Neural cell (in vitro differentiated cells): ENCODE data around the gene LYPD1. TPM values are rescaled to one million over a fixed set of nuclear protein-coding genes. Genes with fewer than 3 reads are reported as not detected.

Experiments
- H2AFZ ChIP-seq: fragments of 200-600, 300-800 bp; sonication (generic), shearing (Covaris generic); 2 replicates; pipeline ENCODE4 v1.6.0; 2014; ENCODE audit warnings: low read depth, mild to moderate bottlenecking, antibody characterized with exemption, low read length, moderate library complexity
- H3F3A ChIP-seq: fragments of 200-600 bp; shearing (Covaris generic); 2 replicates; pipeline ENCODE4 v1.6.1; 2016; ENCODE audit warnings: mild to moderate bottlenecking, moderate library complexity, mixed read lengths, antibody characterized with exemption, low read length; ENCODE audit not compliant: insufficient read depth, poor library complexity, severe bottlenecking
- H3K27ac ChIP-seq: fragments of 200-600, 300-800 bp; sonication (generic), shearing (Covaris generic); 2 replicates; pipeline ENCODE4 v1.5.1; 2014; ENCODE audit warnings: mild to moderate bottlenecking, low read length, moderate library complexity
- H3K27me3 ChIP-seq: fragments of 300-800, 200-600 bp; sonication (generic), shearing (Covaris generic); 2 replicates; pipeline ENCODE4 v1.6.0; 2014; ENCODE audit warnings: mild to moderate bottlenecking, low read depth, low read length, moderate library complexity; ENCODE audit not compliant: insufficient read depth
- H3K36me3 ChIP-seq: fragments of 300-800, 200-600 bp; sonication (generic), shearing (Covaris generic); 2 replicates; pipeline ENCODE4 v1.5.1; 2014; ENCODE audit warnings: mild to moderate bottlenecking, antibody characterized with exemption, low read length, moderate library complexity; ENCODE audit not compliant: insufficient read depth
- H3K4me2 ChIP-seq: fragments of 300-800, 200-600 bp; sonication (generic), shearing (Covaris generic); 2 replicates; pipeline ENCODE4 v1.6.0; 2014; ENCODE audit warnings: mild to moderate bottlenecking, low read length
- H3K4me3 ChIP-seq: fragments of 300-800, 200-600 bp; sonication (generic), shearing (Covaris generic); 2 replicates; pipeline ENCODE4 v1.5.1; 2014; ENCODE audit warnings: mild to moderate bottlenecking, low read length, moderate library complexity
- H3K79me2 ChIP-seq: fragments of 200-600 bp; shearing (Covaris generic); replicated peaks from 2 replicates; pipeline ENCODE4 v1.6.0; 2014; ENCODE audit warnings: mild to moderate bottlenecking, low read length, moderate library complexity; ENCODE audit not compliant: insufficient read depth
- H3K9ac ChIP-seq: fragments of 300-800, 200-600 bp; sonication (generic), shearing (Covaris generic); 2 replicates; pipeline ENCODE4 v1.6.1; 2016; ENCODE audit warnings: mild to moderate bottlenecking, low read length, mixed read lengths
- H3K9me2 ChIP-seq: fragments of 200-600 bp; shearing (Covaris generic); 2 replicates; pipeline ENCODE4 v1.6.1; 2016; ENCODE audit warnings: mild to moderate bottlenecking, low read length, mixed read lengths; ENCODE audit not compliant: insufficient read depth
- H3K9me3 ChIP-seq: fragments of 200-600, 300-800 bp; sonication (generic), shearing (Covaris generic); 2 replicates; pipeline ENCODE4 v1.6.1; 2016; ENCODE audit warnings: mild to moderate bottlenecking, mixed run types, low read length, moderate library complexity, mixed read lengths
- H4K20me1 ChIP-seq: fragments of 200-600 bp; shearing (Covaris generic); 2 replicates; pipeline ENCODE4 v1.6.1; 2016; ENCODE audit warnings: mild to moderate bottlenecking, mixed run types; ENCODE audit not compliant: insufficient read depth
- EP300 ChIP-seq: fragments of 450-650 bp; conservative IDR thresholded peaks from 2 replicates; pipeline ENCODE4 v1.6.1; 2014; ENCODE audit warnings: antibody characterized with exemption, mild to moderate bottlenecking, moderate library complexity; ENCODE audit not compliant: poor library complexity, severe bottlenecking
- EZH2 ChIP-seq: fragments of 200-600, 300-800 bp; shearing (Covaris generic), sonication (generic); IDR thresholded peaks from 2 replicates; pipeline ENCODE4 v1.6.1; 2014; ENCODE audit warnings: antibody characterized with exemption, low read length, borderline replicate concordance, mild to moderate bottlenecking; ENCODE audit not compliant: insufficient read depth, poor library complexity, severe bottlenecking
- MXI1 ChIP-seq: fragments of 450-650 bp; conservative IDR thresholded peaks from 2 replicates; pipeline ENCODE4 v1.6.1; 2014; ENCODE audit warnings: antibody characterized with exemption, mild to moderate bottlenecking; ENCODE audit not compliant: poor library complexity, severe bottlenecking
- POLR2AphosphoS5 ChIP-seq: IDR thresholded peaks from 2 replicates; pipeline ENCODE4 v1.6.1; 2012
- RAD21 ChIP-seq: fragments of 450-650 bp; conservative IDR thresholded peaks from 2 replicates; pipeline ENCODE4 v1.6.1; 2014; ENCODE audit warnings: antibody characterized with exemption, mild to moderate bottlenecking, moderate library complexity
- SMC3 ChIP-seq: fragments of 450-650 bp; conservative IDR thresholded peaks from 2 replicates; pipeline ENCODE4 v1.6.1; 2014; ENCODE audit warnings: antibody characterized with exemption, mild to moderate bottlenecking, moderate library complexity; ENCODE audit not compliant: poor library complexity
- TAF1 ChIP-seq: IDR thresholded peaks from 2 replicates; pipeline ENCODE4 v1.6.1; 2012; ENCODE audit warnings: low read depth
- polyA plus RNA-seq: library from polyadenylated mRNA; depleted of rRNA; stranded (reverse); fragments of >200 nt; gene quantifications from 2 replicates; pipeline ENCODE4 v1.2.3, GENCODE V29; 2014
- TF ChIP-seq, protein P1 (sequence below): fragments of 450-650 bp; IDR thresholded peaks from 2 replicates; pipeline ENCODE4 v1.5.1; 2014; ENCODE audit warnings: antibody characterized with exemption, mild to moderate bottlenecking, moderate library complexity; ENCODE audit not compliant: poor library complexity, severe bottlenecking
- TF ChIP-seq, protein P2 (sequence below): IDR thresholded peaks from 2 replicates; pipeline ENCODE4 v1.6.1; 2012; ENCODE audit warnings: borderline replicate concordance

Gene LYPD1
- polyA plus RNA-seq, 1 donor from 2014 or later: 78.2 TPM

DNA sequence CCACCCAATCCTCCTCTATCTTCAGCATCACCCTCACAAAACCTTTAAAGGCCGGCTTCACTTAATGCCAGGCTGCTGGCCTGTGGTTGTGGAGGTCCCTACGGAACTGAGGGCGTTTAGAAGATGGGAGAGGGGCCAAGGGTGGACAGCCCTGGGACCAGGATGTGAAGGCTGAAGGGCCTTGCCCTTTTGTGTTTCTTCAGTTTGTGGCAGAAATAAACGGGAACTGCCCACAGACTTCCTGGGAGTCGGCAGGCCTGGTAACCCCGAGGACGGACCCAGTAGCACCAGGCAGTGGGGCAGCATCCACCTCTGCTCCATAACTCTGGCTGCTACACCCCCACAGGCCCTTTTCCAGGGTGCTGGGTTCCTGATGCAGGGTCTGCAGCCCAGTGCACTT, 51.3 kb downstream of the LYPD1 start:
- Histone ChIP-seq H3K9ac (no peak overlapping the region), H3K4me2 (no peak overlapping the region)
- TF ChIP-seq, protein P1, sequence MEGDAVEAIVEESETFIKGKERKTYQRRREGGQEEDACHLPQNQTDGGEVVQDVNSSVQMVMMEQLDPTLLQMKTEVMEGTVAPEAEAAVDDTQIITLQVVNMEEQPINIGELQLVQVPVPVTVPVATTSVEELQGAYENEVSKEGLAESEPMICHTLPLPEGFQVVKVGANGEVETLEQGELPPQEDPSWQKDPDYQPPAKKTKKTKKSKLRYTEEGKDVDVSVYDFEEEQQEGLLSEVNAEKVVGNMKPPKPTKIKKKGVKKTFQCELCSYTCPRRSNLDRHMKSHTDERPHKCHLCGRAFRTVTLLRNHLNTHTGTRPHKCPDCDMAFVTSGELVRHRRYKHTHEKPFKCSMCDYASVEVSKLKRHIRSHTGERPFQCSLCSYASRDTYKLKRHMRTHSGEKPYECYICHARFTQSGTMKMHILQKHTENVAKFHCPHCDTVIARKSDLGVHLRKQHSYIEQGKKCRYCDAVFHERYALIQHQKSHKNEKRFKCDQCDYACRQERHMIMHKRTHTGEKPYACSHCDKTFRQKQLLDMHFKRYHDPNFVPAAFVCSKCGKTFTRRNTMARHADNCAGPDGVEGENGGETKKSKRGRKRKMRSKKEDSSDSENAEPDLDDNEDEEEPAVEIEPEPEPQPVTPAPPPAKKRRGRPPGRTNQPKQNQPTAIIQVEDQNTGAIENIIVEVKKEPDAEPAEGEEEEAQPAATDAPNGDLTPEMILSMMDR: no peak
- TF ChIP-seq, protein P2, sequence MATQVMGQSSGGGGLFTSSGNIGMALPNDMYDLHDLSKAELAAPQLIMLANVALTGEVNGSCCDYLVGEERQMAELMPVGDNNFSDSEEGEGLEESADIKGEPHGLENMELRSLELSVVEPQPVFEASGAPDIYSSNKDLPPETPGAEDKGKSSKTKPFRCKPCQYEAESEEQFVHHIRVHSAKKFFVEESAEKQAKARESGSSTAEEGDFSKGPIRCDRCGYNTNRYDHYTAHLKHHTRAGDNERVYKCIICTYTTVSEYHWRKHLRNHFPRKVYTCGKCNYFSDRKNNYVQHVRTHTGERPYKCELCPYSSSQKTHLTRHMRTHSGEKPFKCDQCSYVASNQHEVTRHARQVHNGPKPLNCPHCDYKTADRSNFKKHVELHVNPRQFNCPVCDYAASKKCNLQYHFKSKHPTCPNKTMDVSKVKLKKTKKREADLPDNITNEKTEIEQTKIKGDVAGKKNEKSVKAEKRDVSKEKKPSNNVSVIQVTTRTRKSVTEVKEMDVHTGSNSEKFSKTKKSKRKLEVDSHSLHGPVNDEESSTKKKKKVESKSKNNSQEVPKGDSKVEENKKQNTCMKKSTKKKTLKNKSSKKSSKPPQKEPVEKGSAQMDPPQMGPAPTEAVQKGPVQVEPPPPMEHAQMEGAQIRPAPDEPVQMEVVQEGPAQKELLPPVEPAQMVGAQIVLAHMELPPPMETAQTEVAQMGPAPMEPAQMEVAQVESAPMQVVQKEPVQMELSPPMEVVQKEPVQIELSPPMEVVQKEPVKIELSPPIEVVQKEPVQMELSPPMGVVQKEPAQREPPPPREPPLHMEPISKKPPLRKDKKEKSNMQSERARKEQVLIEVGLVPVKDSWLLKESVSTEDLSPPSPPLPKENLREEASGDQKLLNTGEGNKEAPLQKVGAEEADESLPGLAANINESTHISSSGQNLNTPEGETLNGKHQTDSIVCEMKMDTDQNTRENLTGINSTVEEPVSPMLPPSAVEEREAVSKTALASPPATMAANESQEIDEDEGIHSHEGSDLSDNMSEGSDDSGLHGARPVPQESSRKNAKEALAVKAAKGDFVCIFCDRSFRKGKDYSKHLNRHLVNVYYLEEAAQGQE: no peak
- TF ChIP-seq POLR2AphosphoS5: no peak
- no peak for TF ChIP-seq EZH2
- no peak for TF ChIP-seq SMC3
- TF ChIP-seq RAD21: no peak
- TF ChIP-seq EP300: no peak
- no peak for TF ChIP-seq MXI1
- TF ChIP-seq TAF1: no peak

DNA sequence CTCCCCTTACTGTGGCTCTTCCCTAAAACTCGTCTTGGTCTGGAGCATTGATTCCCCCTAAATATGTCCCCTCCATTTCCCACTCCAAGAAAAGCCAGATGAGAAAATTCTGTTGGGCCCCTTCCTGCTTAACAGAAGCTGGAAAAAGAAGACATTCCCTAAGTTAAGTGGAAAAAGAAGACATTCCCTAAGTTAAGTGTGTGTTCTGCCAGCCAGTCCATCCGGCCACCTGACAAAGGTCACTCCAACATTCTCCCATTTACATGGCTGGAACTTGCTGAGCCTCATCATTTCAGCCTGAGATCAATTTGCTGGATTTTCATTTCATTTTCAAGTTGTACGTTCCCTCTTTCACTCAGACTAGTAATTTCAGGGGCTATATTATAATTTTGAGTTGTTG, 52.0 kb downstream of the LYPD1 start:
- Histone ChIP-seq H3K9ac (no peak overlapping the region), H3F3A (no peaks in the 10 kb centered on the region), H3K9me2 (no peaks in the 10 kb centered on the region), H3K27me3 (no peaks in the 10 kb centered on the region), H3K79me2 (no peaks in the 10 kb centered on the region), H3K4me2 (no peak overlapping the region), H3K4me3 (no peak overlapping the region), H3K27ac (no peak overlapping the region), H3K9me3 (no peaks in the 10 kb centered on the region), H3K36me3 (no peaks in the 10 kb centered on the region), H4K20me1 (no peaks in the 10 kb centered on the region), H2AFZ (no peak overlapping the region)
- TF ChIP-seq, protein P1: no peak
- TF ChIP-seq, protein P2: no peak
- TF ChIP-seq SMC3 (no peak), MXI1 (no peak), TAF1 (no peak), RAD21 (no peak), POLR2AphosphoS5 (no peak), EP300 (no peak), EZH2 (no peak)

More for the DNA sequence above, 51.3 kb downstream of the LYPD1 start:
- Histone ChIP-seq H4K20me1 (no peaks in the 10 kb centered on the region), H3K27ac (no peak overlapping the region), H3K9me3 (no peaks in the 10 kb centered on the region), H3K9me2 (no peaks in the 10 kb centered on the region), H3K36me3 (no peaks in the 10 kb centered on the region), H2AFZ (no peak overlapping the region), H3F3A (no peaks in the 10 kb centered on the region), H3K4me3 (no peak overlapping the region), H3K27me3 (no peaks in the 10 kb centered on the region), H3K79me2 (no peaks in the 10 kb centered on the region)
